GM18951 (cell line): Measurements from ENCODE around the gene KDELR3.
A peak's percentile ranks its signal among the peaks of the same experiment; 100 is the strongest.

Source experiments
- POLR2A ChIP-seq: IDR thresholded peaks from 4 replicates; pipeline ENCODE4 v1.6.1; 2011; ENCODE audit warnings: mild to moderate bottlenecking; ENCODE audit not compliant: insufficient read length, insufficient read depth; ENCODE audit errors: extremely low read depth
- in situ Hi-C: fragments of 300-500 bp; cut with MboI; formaldehyde crosslinking; loops from one replicate; pipeline ENCODE4 v1.12.0; 2022; ENCODE audit warnings: low sequenced_read_pairs, mixed read lengths, inconsistent platforms; ENCODE audit not compliant: unreplicated experiment

Gene KDELR3

DNA sequence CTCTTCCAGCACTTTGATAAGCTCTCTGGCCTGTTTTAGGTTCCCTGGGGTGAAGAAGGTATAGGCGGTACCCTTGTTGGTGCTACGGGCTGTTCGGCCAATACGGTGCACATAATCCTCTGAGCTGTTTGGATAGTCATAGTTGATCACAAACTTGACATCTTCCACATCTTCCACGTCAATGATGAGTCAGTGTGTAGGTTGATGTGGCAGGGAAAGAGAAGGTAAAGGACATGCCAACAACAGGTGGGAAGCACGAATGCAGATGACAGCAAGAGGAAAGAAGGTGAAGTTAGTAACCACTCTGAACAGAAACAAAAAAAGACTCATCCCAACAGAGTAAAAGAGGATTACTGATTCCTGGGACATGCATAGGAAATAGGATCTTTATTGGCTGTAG lies 20.1 kb downstream of the KDELR3 start:
- TF ChIP-seq POLR2A = no peak
- in situ Hi-C loops = no loop called here

DNA sequence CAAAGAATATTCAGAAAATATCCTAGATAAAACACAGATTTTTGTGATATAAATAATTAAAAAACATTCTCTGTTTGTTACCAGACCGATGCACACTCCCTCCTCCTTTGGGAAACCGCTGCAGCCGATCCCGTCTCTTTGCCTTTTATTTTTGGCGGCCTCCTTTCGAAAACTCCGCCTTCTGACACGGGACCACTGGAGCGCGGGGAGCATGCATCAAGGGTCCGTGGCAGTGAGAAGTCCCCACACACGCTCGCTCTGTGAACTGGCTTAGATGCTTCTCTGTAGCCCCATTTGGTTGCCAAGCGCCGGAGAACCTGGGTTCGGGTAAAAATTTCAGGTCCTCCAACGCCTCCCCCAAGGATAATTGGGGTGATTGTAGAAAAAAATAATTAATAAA lies 21.2 kb downstream of the KDELR3 start:
- in situ Hi-C loops = no loop called here
- no peak for TF ChIP-seq POLR2A

DNA sequence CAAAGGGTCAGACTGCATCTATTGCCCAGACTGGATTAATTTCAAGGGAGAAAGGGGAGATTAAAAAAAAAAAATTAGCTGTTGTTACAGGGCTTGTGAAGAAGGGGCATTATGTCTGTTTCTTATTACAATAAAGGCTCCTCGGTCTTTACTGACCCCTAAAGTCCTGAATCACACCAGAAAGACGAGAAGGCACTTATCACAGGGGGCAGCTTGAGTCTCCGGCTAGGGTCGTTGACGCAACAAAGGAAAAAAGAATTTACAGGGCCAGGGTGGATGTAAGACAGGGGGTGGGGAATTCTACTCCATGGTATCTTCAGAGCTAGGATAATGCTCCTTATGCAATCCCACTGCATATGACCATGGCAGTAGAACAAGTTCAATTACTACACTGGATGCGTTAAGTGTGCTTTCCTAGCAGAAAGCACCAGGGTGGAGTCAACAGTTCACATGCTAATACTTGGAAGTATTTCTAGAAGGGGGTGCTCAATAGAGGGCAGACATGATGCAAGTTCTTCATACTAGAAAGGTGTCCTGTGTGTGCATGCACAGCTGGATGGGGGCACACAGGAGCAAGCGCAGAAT lies 21.8 kb downstream of the KDELR3 start:
- no peak for TF ChIP-seq POLR2A
- in situ Hi-C loops = no loop called here

DNA sequence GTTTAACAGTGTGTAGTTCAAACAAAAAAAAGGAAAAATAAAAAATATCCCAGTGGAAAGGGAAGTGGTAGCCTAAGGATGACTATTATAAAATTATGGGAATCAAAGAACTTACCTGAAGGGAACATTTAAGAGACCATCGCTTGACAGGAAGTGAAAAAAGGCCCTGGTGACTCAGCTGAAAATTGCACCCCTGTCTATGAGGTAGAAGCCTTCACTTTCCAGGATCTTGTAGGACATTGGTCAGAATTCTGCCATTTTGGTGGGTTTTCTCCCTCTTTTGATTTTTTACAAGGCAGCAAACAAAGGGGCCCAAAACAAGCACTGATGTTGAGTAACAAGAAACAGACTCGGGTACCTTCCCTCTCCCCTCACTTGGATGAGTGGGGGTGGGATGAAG lies 22.6 kb downstream of the KDELR3 start:
- in situ Hi-C loops = no loop called here
- TF ChIP-seq POLR2A = no peak

DNA sequence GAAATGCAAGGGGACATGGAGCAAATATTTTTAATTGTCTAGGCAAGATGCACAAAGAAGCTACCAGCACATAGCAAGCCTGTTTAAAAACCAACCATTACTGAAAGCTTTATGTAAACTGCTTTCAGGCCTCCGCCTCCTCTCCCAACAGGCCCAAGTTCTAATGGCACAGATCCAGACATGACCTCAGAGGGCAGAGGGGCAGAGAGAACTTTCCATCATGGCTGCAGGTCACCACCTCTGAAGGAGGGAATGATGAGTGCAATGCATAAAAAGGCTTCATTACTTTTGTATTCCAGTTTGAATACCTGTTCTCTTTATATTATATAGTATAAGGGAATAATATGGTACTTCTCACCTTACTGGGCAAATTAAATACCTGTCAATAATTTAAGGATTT lies 23.0 kb downstream of the KDELR3 start:
- no peak for TF ChIP-seq POLR2A
- in situ Hi-C loops = no loop called here

DNA sequence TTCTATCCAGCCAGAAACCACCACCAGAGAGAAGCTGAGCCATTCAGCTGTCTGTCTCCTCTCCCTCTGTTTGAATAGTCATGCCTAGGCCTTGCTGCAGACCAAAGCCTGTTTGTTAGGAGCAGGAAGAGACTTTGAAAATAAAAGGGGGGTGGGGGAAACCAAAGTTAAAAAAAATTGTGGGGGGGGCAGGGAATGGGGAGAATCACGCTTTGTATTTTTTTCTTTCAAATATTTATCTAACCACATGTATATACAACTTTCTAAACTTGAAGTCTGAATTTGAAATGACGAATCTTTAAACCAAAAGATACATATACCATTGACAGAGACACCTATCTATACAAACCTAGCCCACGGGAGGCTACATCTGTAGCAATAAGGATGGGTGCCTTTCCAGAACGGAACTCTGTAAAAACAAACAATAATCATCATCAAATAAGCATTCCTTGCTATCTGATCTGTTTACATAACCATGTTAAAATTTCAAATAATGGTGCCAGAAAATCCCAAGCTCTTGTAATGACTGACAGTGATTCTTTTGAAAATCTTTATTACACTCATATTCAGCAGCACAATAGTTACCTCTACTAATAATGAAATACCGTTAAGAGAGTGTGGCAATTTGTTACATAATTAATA lies 23.9 kb downstream of the KDELR3 start:
- in situ Hi-C loops = no loop called here
- TF ChIP-seq POLR2A = no peak

DNA sequence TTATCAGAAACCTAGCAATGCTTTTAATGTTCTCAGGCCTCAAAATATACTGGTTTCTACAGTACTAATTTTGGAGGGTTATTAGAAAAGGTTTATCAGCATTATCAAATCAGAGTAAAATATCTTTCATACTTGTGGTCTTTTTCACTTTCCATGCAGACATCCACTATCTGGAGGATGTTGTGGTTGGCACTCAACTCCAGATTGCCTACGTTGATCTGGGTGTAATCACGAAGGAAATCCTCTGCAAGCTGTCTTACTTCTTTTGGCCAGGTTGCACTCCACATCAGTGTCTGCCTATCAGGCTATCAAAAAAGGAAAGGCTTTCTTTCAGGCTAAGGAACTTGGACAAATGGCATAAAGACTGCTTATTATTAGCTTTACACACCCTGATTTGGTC lies 26.6 kb downstream of the KDELR3 start:
- TF ChIP-seq POLR2A = no peak
- in situ Hi-C loops = no loop called here

DNA sequence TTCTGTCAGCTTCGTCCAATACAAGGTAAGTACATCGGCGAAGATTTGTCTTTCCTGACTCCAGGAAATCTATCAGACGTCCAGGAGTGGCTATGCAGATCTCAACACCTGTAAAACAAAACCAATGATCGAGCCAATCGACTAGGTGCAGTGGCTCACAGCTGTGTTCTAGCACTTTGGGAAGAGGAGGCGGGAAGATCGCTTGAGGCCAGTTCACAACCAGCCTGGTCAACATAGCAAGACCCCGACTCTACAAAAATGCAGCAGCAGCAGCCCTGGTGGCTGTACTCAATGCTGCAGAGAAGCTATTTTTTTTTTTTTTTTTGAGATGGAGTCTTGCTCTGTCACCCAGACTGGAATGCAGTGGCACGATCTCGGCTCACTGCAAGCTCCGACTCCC lies 27.0 kb downstream of the KDELR3 start:
- no peak for TF ChIP-seq POLR2A
- in situ Hi-C loops = no loop called here

DNA sequence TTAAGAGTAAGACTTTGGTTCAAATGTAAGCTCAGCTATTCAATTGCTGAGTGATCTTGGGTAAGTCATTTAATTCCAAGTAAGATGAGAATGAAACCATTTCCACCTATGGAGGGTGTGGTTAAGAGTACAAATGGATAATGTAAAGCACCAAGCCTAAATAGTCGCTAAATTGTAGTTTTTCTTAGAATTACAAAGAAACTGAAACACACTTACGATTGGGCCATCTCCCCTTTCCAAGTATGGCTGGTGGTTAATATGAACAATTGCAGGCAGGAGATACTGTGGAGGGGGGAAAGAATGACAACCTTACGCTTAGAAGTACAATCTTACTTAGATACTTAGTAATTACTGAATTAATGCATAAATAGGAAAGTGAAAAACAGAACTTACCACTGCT lies 30.0 kb downstream of the KDELR3 start:
- in situ Hi-C loops = no loop called here
- TF ChIP-seq POLR2A = no peak

DNA sequence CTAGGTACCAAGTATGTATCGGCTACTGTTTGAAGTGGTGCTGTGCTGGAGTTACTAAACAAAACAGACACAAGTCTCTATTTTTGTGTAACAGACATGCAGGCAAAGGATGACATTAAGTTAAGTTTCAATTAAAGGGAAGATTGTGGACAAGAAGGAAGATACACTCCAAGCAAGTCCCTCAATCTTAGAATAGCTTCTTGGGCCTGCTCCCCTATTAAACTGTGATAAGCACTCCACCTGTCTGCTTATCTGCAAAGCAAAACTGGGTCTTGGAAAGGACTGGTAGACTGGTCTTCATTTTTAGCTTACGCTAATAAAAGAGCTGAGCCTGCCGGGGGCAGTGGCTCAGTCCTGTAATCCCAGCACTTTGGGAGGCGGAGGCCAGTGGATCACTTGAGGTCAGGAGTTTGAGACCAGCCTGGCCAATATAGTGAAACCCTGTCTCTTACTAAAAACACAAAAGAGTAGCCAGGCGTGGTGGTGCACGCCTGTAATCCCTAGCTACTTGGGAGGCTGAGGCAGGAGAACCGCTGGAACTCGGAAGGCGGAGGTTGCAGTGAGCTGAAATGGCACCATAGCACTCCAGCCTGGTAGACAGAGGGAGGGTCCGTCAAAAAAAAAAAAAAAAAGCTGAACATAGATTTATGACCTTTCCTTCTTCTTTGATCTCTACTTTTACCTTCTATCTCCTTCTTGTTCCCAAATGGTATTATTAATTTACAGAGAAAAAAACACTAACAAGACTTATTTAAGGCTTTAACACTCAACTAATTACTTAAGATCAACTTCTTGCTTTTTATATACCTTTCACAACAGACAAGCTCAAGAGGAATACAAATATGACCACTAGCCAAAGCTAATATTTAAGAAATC lies 34.1 kb downstream of the KDELR3 start:
- no peak for TF ChIP-seq POLR2A
- in situ Hi-C loops = no loop called here

DNA sequence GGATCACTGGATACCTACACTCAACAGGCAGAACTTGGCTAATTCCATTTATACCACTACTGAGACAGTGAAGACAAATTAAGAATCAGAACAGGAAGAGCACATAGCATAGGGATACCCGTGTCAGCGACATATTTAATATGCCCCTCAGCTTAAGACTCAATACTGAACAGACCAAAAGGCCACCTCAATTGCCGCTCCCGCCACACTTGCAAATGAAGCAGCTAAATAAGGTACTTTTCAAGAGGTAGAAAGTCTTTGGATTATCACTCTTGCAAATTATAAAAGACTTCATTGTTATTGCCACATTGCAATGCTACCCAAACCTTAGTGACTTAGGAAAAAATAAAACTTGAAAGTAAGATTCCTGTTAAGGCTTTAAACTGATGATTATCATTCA lies 35.1 kb downstream of the KDELR3 start:
- in situ Hi-C loops = no loop called here
- no peak for TF ChIP-seq POLR2A

DNA sequence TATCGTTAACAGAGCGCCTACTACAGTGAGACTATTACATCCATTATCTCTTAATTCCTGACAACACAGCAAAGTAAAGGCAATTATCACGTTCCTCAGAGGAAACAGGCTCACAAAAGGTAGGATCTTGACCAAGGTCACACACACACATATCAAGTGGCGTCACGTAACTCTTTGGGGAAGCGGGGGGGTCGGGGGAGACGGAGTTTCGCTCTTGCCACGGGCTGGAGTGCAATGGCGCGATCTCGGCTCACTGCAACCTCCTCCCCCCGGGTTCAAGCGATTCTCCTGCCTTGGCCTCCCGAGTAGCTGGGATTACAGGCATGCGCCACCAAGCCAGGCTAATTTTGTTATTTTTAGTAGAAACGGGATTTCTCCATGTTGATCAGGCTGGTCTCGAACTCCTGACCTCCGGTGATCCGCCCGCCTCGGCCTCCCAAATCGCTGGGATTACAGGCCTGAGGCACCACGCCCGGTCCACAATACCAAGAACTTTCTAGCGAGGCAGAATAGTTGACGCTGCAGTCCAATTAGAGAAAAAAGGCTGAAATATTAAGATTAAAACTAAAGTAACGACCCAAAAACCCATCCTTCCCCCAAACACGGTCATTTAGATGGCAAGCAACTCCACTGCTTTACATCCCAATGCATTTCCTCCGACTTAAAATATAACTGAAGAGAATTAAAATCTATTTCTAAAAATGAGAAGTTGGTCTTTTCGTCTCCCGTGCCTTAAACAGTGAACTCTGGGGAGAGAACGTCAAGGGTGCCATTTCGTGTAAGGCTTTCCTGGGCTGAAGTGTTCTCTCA lies 37.0 kb downstream of the KDELR3 start:
- in situ Hi-C loops = no loop called here
- TF ChIP-seq POLR2A = peak; percentile 35

DNA sequence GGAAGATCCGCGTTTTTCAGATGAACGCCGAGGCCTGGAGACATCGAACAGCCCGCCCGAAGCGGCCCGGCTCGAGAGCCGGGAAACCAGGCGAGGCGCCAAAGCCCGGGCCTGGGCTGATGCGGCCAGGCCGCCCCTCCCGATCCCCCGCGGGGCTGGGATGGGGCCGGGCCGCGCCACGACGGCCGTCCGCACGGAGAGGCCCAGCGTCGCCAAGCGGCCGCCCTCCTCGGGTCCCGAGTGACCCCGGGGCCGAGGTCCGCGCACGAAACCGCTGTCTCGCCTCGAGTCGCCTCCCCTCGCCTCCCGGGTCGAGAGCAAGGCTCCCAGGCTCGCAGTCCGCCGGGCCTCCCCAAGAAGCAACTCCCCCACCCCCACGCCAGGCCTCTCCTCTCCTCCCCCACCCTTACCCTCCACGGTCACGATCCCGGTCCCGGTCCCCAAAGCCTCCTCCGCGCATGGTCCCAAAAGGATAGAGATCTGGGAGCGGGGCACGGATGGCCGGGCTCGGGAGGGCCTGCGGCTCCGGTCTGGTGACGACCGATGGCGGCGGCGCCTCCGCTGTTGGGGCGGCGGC lies 37.7 kb downstream of the KDELR3 start:
- no peak for TF ChIP-seq POLR2A
- in situ Hi-C loops = no loop called here
